Esophagus mucosa (tissue), 1 donor: Measurements from ENCODE around the gene AP4M1. TPM values are rescaled to one million over a fixed set of nuclear protein-coding genes. Genes with fewer than 3 reads are reported as not detected.
A peak's percentile ranks its signal among the peaks of the same experiment; 100 is the strongest.

Source experiments
- ATAC-seq: fragments of 200-7000 bp; cut with Tn5 transposase; one replicate; pipeline ENCODE4 v1.9.1; 2020
- total RNA-seq: library from RNA; stranded (reverse); gene quantifications from one replicate; pipeline ENCODE4 v1.2.4, GENCODE V29; 2023
- donor health status: DM: yes; HTN: yes; CAD: no.

The AP4M1 gene
- total RNA-seq: 15.1 TPM

DNA sequence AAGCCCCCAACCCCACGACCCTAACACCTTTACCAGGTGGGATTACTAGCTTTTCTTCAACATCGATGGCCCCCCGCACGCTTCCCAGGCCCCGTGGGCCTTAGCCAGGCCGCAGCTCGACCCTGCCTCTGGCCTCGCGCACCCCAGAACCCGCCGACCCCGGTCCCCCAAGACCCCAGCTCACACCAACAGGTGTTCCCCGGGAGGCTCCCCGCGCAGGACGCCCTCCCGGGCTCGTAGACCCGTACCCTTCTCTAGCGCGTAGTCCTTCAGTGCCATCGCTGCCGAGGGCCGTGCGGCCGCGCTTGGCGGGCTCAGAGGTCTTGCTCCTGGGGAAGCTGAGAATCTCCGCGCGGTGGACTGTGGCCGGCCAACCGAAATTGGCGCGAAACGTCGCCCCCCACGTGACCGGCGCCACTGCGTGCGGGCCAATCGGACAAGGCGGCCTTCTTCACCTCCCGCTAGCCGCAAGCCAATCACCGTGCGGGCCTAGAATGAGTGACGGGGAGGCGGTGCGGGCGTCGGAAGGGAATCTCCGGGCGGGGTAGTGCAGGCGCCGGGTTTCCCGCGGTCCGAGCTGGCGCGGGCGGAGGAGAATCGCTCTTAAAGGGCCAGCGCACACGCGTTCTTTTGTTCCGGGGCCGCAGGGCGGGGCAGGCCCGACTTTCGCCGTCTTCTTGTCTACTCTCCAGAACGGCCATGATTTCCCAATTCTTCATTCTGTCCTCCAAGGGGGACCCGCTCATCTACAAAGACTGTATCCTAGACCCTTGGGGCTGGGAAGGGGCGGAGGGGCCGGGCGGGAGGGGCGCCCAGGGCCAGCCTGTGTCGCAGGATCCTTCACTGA, at the start of gene AP4M1, which contains the start of gene MCM7:
Gene AP4M1 (plus strand): TSS at position 628 of the 847 bp plus-strand sequence. CDS start 72 bp downstream, at position 700.
Gene MCM7 (minus strand): TSS at position 382 of the 847 bp plus-strand sequence. CDS start 103 bp downstream, at position 279.
- peak; percentile 94 for ATAC-seq

GRCh38 chr7:100053215-100053614, 48.2 kb upstream of the AP4M1 start:
- ATAC-seq: peak; percentile 82

- no peak for ATAC-seq
Measured at GRCh38 chr7:100057006-100057405, 44.4 kb upstream of the AP4M1 start.

DNA sequence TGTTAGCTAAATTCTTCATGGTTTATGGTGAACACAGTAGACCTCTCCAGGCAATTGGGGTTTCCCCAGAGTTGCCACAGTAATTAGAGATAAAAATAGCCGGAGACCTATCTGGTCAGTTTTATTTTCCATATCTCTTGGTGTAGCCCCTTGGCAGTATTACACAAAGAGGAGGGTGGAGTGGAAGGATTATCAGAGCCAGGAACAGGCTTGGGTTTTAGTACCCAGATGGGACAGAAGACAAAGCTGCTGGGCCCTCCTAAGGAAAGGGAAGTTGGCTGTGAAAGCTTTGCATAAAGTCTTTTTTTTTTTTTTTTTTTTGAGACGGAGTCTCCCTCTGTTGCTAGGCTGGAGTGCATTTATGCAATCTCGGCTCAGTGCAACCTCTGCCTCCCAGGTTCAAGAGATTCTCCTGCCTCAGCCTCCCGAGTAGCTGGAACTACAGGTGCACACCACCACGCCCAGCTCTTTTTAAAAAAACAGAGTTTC, 42.1 kb upstream of the AP4M1 start:
- ATAC-seq: no peak

GRCh38 chr7:100061518-100062193, 39.8 kb upstream of the AP4M1 start:
- ATAC-seq: no peak

DNA sequence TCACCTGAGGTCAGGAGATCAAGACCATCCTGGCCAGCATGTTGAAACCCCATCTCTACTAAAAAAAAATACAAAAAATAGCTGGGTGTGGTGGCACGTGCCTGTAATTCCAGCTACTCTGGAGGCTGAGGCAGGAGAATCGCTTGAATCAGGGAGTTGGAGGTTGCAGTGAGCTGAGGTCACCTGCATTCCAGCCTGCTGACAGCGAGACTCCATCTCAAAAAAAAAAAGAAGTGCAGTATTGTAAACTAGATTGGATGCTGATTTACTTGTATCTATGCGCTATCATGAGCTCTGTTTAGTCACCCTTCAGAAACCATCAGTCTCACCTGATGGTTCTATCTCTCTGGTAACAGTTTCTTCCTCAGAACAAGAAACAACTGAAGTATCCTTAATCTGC, 38.1 kb upstream of the AP4M1 start:
- ATAC-seq: no peak

- ATAC-seq: no peak
Measured at GRCh38 chr7:100064162-100064561, 37.3 kb upstream of the AP4M1 start.

GRCh38 chr7:100065452-100066186, 35.8 kb upstream of the AP4M1 start:
- ATAC-seq: peak; percentile 16

DNA sequence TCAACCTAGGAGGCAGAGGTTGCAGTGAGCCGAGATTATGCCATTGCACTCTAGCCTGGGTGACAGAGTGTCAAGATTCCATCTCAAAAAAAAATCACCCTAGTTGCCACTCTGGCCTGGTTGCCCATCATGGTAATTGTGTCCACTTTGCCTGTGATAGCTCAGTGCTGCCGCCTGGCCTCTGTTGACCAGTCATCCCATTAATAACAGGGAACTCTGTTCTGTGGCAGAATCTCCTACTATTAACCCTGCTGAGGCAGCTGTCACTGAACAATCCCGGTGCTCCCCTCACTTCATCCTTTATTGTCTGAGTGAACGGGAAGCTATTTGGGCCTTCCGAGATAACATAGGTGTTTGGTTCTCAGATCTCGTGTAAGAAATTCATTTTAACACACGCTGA, 34.5 kb upstream of the AP4M1 start:
- no peak for ATAC-seq

GRCh38 chr7:100069991-100070390, 31.5 kb upstream of the AP4M1 start:
- no peak for ATAC-seq

- ATAC-seq: no peak
Measured at GRCh38 chr7:100071018-100071723, 30.3 kb upstream of the AP4M1 start.

DNA sequence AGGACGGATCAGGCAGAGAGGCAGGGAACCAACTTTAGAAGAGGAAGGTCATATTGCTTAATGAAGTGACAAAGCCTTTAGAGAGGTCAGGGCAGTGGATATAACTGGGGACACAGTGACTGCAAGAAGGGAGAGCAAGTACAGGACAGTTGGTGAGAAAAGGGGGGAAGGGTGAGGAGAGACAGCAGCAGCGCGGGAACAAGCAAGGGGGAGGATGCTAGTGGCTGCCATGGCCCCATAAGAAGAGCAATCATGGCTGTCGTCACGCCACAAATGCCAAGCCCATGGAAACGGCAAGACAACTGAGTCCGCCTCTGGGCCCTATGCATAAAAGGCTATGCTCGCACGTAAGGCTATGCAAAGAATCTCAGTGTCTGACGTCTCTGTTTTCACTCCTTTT, 29.0 kb upstream of the AP4M1 start:
- no peak for ATAC-seq

GRCh38 chr7:100074841-100075240, 26.6 kb upstream of the AP4M1 start:
- ATAC-seq: no peak

GRCh38 chr7:100075418-100075817, 26.0 kb upstream of the AP4M1 start:
- ATAC-seq: no peak

- no peak for ATAC-seq
Measured at GRCh38 chr7:100077205-100077604, 24.2 kb upstream of the AP4M1 start.

- ATAC-seq: no peak
Measured at GRCh38 chr7:100079024-100079560, 22.4 kb upstream of the AP4M1 start.

GRCh38 chr7:100080907-100081534, 20.4 kb upstream of the AP4M1 start:
- ATAC-seq: no peak

DNA sequence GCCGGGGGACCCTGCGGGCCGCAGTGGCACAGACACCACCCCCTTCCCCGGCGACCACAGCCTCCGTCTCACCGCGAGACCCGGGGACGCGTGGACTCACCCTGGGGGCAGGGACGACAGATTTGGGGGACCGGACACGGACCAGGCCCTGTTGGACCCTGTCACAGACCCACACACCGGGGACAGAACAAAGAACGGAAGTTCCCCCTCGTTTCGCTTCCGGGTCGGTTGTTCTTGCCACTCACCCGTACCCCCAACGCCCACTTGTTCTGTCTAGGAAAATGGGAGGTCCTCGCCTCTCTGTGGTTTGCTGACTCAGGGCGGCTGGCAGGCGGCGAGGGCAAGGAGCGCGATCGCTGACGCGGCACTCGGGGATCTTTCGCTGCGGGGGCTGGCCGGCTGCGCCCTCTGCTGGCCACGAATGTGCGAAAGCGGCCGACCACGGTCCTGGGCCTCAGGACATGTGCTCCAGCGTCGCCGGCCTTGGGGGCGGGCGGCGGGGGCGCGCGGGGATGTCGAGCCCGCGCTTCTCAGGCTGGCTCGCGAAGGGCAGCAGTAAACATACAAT, 19.8 kb upstream of the AP4M1 start, which contains the start of gene ZNF3:
Gene ZNF3 (minus strand): TSS at position 189 of the 568 bp plus-strand sequence. CDS start 4,366 bp downstream, outside the sequence.
- ATAC-seq: peak; percentile 97

DNA sequence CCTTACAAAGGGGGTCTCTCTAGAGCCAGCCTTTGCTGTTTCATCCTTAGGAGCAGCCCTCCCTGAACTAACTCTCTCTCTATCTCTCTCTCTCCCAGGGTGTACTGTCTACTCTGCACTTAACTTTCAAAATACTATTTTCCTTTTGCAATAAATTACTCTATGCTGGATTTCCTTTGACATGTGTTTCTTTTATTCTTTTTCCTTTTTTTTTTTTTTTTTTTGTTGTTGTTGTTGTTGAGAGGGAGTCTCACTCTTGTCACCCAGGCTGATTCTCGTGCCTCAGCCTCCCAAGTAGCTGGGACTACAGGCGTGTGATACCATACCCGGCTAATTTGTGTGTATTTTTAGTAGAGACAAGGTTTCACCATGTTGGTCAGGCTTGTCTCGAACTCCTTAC, 18.5 kb upstream of the AP4M1 start:
- ATAC-seq: no peak

- no peak for ATAC-seq
Measured at GRCh38 chr7:100085515-100085914, 15.9 kb upstream of the AP4M1 start.
